Breast epithelium (tissue), 3 donors: Measurements from ENCODE around the gene FIS1.

ENCODE experiments used
- CTCF ChIP-seq, 3 donors: fragments of 450-650 bp; IDR thresholded peaks; one replicate each; pipeline ENCODE4 v1.5.1; 2016 to 2017; ENCODE audit warnings: antibody characterized with exemption in 3 of 3, mild to moderate bottlenecking in 3 of 3, moderate library complexity in 3 of 3
- POLR2A ChIP-seq: fragments of 450-650 bp; IDR thresholded peaks from one replicate; pipeline ENCODE4 v1.6.1; 2016; ENCODE audit warnings: antibody characterized with exemption, mild to moderate bottlenecking, moderate library complexity
- POLR2AphosphoS5 ChIP-seq, 3 donors: sonication (generic); formaldehyde crosslinking; IDR thresholded peaks; one replicate each; pipeline ENCODE4 v1.6.1; 2017; ENCODE audit warnings: antibody characterized with exemption in 3 of 3

DNA sequence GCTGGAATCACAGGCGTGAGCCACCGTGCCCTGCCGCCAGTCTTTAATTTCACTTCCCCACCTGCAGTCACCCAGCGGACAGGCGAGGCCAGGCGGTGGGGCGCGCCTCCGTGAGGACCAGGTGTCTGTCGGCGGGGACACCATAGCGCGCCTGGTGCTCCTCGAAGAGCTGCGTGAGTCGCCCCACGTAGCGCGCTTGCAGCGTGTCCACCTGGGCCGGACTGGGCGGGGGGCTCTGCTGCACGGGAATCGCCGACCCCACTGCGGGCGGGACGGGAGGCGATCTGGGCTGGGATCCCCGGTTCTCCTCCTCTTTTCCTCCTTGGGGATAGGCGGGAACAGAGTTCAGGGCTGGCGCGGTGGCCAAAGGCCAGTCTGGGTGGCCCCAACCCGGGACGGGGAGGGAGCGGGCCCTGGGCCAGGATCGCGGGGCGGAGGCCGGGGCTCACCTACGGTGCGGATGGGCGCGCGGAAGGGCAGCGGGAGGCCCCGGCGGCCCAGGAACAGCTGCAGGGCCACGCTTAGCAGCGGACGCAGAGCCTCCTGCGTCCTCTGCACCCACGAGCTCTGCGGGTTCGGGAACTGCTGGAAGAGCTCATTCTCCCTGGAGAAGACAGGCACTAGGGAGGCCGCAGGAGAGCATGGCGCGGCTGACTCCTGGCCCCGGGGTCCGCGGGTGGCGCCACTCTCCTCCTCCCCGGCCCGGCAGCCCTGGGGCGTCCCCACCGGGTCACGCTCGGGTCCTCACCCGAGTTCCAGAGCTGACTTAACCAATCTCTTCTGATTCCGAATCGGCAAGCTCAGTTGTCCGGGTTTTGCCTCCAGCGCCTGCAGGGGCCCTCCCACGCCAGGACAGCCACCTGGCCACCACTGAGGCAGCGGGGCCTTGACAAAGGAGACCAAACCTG, 42.9 kb downstream of the FIS1 start:
- TF ChIP-seq POLR2AphosphoS5 (IDR thresholded peaks at IDR 0.05), result no peak
- no peak for TF ChIP-seq CTCF (IDR thresholded peaks at IDR 0.05)
- TF ChIP-seq POLR2A, result no peak
